Stimulated activated naive B cell treated with anti-CD40 and anti-IgM and Interleukin-4, amounts not matched to agents 10 μg/mL and 1 μg/mL and 100 μg/mL, for 72 hours (primary cell): Measurements from ENCODE around the gene RASAL1.

Experiments used
- ATAC-seq, 2 donors: fragments of 150-1000 bp; cut with Tn5 transposase; replicated peaks; 2 replicates each; pipeline ENCODE4 v1.10.0; 2021; ENCODE audit warnings: moderate library complexity in 1 of 2
- DNase-seq: peaks from one replicate; pipeline ENCODE4 v3.0.0; 2021
- H3K27ac Mint-ChIP-seq: one replicate; pipeline ENCODE4 v1.8.0; 2022; ENCODE audit warnings: mild to moderate bottlenecking, mixed read lengths
- H3K27me3 Mint-ChIP-seq, 2 donors: one replicate each; pipeline ENCODE4 v1.8.0; 2022; ENCODE audit warnings: mixed read lengths in 2 of 2
- H3K36me3 Mint-ChIP-seq, 2 donors: one replicate each; pipeline ENCODE4 v1.8.0; 2022; ENCODE audit warnings: mixed read lengths in 2 of 2, mild to moderate bottlenecking in 1 of 2
- H3K4me1 Mint-ChIP-seq, 2 donors: one replicate each; pipeline ENCODE4 v1.8.0; 2022; ENCODE audit warnings: mixed read lengths in 2 of 2, mild to moderate bottlenecking in 1 of 2
- H3K4me3 Mint-ChIP-seq, 2 donors: one replicate each; pipeline ENCODE4 v1.8.0; 2022; ENCODE audit warnings: mild to moderate bottlenecking in 2 of 2, mixed read lengths in 2 of 2, moderate library complexity in 1 of 2
- H3K9me3 Mint-ChIP-seq, 2 donors: one replicate each; pipeline ENCODE4 v1.8.0; 2022; ENCODE audit warnings: mixed read lengths in 2 of 2, mild to moderate bottlenecking in 1 of 2

Gene RASAL1

DNA sequence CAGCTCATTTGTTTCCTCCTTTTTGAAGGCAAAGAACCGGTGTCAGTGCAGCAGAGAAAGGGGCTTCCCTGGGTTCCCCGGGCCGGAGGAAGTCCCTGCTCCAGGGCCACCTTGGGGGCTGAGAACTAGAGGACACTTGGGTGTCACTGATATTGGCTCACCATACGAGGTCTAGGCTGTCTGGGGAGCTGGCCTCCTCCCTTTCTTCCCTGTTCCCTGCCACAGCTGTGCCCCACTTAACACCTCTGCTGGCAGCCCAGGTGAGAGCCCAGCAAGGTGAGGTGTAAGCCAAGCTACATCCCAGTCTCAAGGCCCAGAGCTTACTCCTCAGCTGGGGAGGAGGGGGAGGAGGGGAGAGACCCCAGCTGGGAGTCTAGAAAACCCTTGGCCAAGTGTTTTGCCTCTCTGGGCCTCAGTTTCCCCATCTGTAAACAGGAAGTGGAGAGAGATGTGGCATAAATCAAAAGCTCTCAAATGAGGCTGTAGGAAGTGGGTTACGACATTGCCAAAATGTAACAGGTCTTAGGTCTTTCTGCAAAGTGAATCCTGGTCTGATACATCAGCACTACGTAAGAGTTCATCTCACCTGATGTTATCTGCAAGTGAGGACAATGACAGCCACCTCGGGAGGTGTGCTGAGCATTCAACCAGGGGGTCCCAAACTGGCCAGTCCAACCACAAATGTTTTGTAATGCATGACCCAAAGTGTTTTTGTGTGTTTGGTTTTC lies 25.5 kb downstream of the RASAL1 start:
- Mint-ChIP-seq H3K36me3 (peaks cover 79 to 82% of the 10 kb centered on the region in 2 donors), H3K27me3 (peaks cover 0 to 3% of the 10 kb centered on the region in 2 donors), H3K4me3 (no peak overlapping the region), H3K27ac (no peak overlapping the region), H3K9me3 (no peaks in the 10 kb centered on the region), H3K4me1 (peaks cover 5% of the 10 kb centered on the region in 2 donors)
- DNase-seq: no peak
- ATAC-seq: peak in 1 of 2 donors; percentile 10

DNA sequence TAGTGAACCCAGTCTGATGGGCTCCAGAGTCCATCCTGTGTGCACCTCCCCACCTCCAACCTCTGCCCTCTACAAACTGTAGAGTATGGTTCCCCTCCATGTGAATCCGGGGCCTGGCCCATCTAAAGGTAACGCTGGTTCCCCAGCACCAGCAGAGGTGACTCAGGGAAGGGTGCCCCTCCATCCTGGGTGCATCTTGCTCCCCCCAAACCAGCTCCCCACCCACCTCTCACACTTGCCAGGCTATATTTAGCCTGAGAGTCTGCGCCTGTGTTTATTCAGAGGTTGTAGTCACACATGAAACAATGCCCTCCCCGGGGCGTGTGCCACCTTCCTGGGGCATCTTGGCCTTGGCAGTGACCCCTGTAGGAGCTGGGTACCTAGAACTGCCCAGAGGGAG lies 26.2 kb downstream of the RASAL1 start:
- ATAC-seq (peak in 1 of 2 donors; percentile 2), DNase-seq (no peak)
- Mint-ChIP-seq H3K27ac (peak overlapping the region; percentile 0), H3K36me3 (peaks cover 79 to 82% of the 10 kb centered on the region in 2 donors), H3K4me3 (no peak overlapping the region), H3K9me3 (no peaks in the 10 kb centered on the region), H3K4me1 (peaks cover 5 to 11% of the 10 kb centered on the region in 2 donors), H3K27me3 (peaks cover 0 to 5% of the 10 kb centered on the region in 2 donors)

DNA sequence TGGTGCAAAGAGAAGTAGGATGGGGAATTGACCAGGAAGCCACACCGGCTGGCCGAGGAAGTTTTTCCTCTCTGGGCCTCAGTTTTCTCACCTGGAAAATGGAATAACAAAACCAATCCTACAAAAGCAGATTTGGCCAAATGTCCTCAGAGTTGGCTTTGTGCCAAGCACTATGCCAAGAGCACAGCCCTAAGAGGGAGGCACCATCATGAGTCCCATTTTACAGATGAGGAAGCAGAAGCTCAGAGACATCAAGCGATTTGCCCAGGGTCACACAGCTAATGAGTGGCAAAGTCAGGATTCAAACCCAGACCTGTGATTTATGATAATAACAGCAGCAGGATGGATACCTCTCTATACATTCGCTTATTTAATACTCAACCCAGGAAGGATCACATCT lies 27.3 kb downstream of the RASAL1 start:
- H3K27ac Mint-ChIP-seq: no peak overlapping the region
- ATAC-seq (no peak), DNase-seq (no peak)
- H3K36me3 Mint-ChIP-seq: peaks cover 71 to 82% of the 10 kb centered on the region in 2 donors
- H3K9me3 Mint-ChIP-seq: no peaks in the 10 kb centered on the region
- peaks cover 0 to 5% of the 10 kb centered on the region in 2 donors for H3K27me3 Mint-ChIP-seq
- H3K4me3 Mint-ChIP-seq: no peak overlapping the region
- peaks cover 10 to 18% of the 10 kb centered on the region in 2 donors for H3K4me1 Mint-ChIP-seq

- no peak overlapping the region for H3K4me3 Mint-ChIP-seq
- no peak overlapping the region for H3K27ac Mint-ChIP-seq
- H3K27me3 Mint-ChIP-seq: peaks cover 0 to 5% of the 10 kb centered on the region in 2 donors
- peaks cover 66 to 75% of the 10 kb centered on the region in 2 donors for H3K36me3 Mint-ChIP-seq
- no peak for DNase-seq
- no peaks in the 10 kb centered on the region for H3K9me3 Mint-ChIP-seq
- ATAC-seq: no peak
- peaks cover 17 to 33% of the 10 kb centered on the region in 2 donors for H3K4me1 Mint-ChIP-seq
These were observed 29.2 kb downstream of the RASAL1 start for GRCh38 chr12:113106361-113106760.

DNA sequence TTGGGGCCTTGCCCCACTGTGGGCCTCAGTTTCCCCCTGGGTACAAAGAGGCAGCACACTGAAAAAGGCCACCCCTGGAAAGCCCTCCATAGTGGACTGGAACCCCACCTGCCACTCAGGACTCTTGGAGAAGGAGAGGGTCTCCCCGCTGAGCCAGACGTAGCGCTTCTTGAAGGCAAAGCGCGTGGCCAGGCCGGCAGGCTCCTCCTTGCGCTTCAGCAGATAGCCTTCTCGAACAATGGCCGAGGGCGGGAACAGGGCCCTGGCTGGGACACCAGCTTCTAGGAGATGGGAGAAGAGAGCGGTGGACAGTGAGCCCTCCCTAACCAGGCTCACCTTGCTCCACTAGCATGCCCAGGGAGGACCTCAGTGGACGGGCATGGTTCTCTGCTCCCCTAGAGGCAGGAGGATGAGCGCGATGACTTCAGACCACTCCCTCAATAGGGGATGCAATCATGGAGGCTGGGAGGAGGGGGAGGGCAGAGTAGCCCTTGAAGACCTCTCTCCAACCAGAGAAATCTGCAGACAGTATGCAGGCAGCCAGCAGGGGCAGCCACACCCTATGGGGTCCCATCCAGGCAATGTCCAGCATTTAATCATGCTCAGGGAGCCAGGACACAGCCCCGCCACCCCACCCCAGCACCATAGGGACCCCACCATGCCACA lies 29.8 kb downstream of the RASAL1 start:
- H3K27me3 Mint-ChIP-seq: peaks cover 0 to 5% of the 10 kb centered on the region in 2 donors
- ATAC-seq: no peak
- H3K36me3 Mint-ChIP-seq: peaks cover 62 to 72% of the 10 kb centered on the region in 2 donors
- H3K4me1 Mint-ChIP-seq: peaks cover 21 to 38% of the 10 kb centered on the region in 2 donors
- H3K27ac Mint-ChIP-seq: no peak overlapping the region
- DNase-seq: no peak
- no peaks in the 10 kb centered on the region for H3K9me3 Mint-ChIP-seq
- no peak overlapping the region for H3K4me3 Mint-ChIP-seq

DNA sequence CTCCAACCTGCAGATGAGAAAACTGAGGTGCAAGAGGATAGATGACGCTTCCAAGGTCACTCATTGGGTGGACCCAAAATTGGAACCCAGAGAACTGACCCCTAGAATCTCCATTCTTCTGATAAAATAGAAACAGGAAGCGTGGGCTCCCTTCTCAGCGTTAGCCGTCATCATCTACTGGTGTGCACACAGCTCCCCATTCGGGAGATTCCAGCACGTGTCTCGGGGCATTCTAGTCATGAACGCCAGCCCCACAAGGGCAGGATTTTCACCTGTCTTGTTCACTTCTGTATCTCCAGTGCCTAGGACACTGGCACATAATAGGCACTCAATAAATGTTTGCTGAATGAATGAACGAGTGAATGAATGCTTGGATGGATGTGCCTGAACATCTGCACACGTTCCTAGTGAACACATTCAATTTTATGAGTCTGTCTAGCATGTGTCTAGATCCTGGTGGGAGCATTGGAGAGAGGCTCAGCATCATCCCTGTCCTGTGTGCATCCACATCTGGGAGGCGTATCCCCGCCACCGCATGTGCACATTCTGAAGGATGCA lies 30.5 kb downstream of the RASAL1 start:
- peaks cover 0 to 5% of the 10 kb centered on the region in 2 donors for H3K27me3 Mint-ChIP-seq
- ATAC-seq: no peak
- H3K4me1 Mint-ChIP-seq: peaks cover 24 to 42% of the 10 kb centered on the region in 2 donors
- peak overlapping the region; percentile 51 for H3K27ac Mint-ChIP-seq
- no peak for DNase-seq
- no peaks in the 10 kb centered on the region for H3K9me3 Mint-ChIP-seq
- H3K36me3 Mint-ChIP-seq: peaks cover 59 to 70% of the 10 kb centered on the region in 2 donors
- peak overlapping the region in 1 of 2 donors; percentile 25 for H3K4me3 Mint-ChIP-seq

DNA sequence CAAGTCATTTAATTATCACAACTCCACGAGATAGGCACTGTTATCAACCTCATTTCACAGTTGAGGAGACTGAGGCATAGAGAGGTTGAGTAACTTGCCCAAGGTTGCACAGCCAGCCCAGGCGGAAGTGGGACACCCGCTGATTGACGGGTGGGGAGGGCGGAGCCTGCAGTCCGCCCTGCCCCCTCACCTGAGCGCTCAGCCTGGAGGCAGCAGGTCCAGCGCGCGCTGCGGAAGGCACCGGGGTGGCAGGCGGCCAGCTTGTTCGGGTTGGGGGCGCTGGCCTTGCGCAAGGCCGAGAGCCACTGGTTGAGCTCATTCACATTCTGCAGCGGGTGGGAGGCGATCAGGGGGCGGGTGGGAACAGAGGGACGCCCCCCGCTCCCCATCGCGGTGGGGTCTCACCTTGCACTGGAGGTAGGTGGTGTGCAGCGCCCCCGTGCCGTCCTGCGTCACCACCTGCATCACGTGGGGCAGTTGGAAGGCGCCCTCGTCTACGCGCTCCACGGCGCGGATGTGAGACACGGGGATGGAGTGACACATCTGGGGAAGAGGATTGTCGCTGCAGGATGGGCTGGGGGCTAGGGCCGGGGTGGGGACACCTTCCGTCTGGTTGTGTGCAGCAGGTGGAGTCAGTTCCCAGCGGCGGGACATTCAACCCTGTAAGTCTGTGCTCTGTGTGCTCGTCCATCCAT lies 31.7 kb downstream of the RASAL1 start:
- H3K36me3 Mint-ChIP-seq: peaks cover 61 to 69% of the 10 kb centered on the region in 2 donors
- peak overlapping the region; percentile 72 to 77 for H3K4me3 Mint-ChIP-seq
- H3K27ac Mint-ChIP-seq: peak overlapping the region; percentile 71
- DNase-seq (no peak), ATAC-seq (peak; percentile 76 to 77)
- no peaks in the 10 kb centered on the region for H3K9me3 Mint-ChIP-seq
- peaks cover 0 to 5% of the 10 kb centered on the region in 2 donors for H3K27me3 Mint-ChIP-seq
- peaks cover 30 to 52% of the 10 kb centered on the region in 2 donors for H3K4me1 Mint-ChIP-seq

GRCh38 chr12:113102811-113103210 lies 32.8 kb downstream of the RASAL1 start:
- Mint-ChIP-seq H3K36me3 (peaks cover 55 to 65% of the 10 kb centered on the region in 2 donors), H3K27ac (peak overlapping the region; percentile 56), H3K9me3 (no peaks in the 10 kb centered on the region), H3K4me3 (peak overlapping the region; percentile 35 to 42), H3K4me1 (peaks cover 38 to 63% of the 10 kb centered on the region in 2 donors), H3K27me3 (peaks cover 0 to 5% of the 10 kb centered on the region in 2 donors)
- no peak for DNase-seq
- ATAC-seq: no peak

- Mint-ChIP-seq H3K4me1 (peaks cover 33 to 73% of the 10 kb centered on the region in 2 donors), H3K27ac (peak overlapping the region; percentile 37), H3K4me3 (peak overlapping the region in 1 of 2 donors; percentile 29), H3K36me3 (peaks cover 54 to 64% of the 10 kb centered on the region in 2 donors), H3K9me3 (no peaks in the 10 kb centered on the region), H3K27me3 (peaks cover 0 to 5% of the 10 kb centered on the region in 2 donors)
- DNase-seq (no peak), ATAC-seq (no peak)
These were observed 33.8 kb downstream of the RASAL1 start for GRCh38 chr12:113101751-113102150.

- no peak for ATAC-seq
- Mint-ChIP-seq H3K36me3 (peaks cover 44 to 62% of the 10 kb centered on the region in 2 donors), H3K4me3 (peak overlapping the region; percentile 19 to 52), H3K27ac (peak overlapping the region; percentile 85), H3K27me3 (no peaks in the 10 kb centered on the region), H3K9me3 (no peaks in the 10 kb centered on the region), H3K4me1 (peaks cover 37 to 73% of the 10 kb centered on the region in 2 donors)
- DNase-seq: no peak
These were observed 35.8 kb downstream of the RASAL1 start for GRCh38 chr12:113099764-113100163.

GRCh38 chr12:113099364-113099763 lies 36.2 kb downstream of the RASAL1 start:
- H3K4me1 Mint-ChIP-seq: peaks cover 37 to 70% of the 10 kb centered on the region in 2 donors
- H3K36me3 Mint-ChIP-seq: peaks cover 41 to 60% of the 10 kb centered on the region in 2 donors
- H3K27me3 Mint-ChIP-seq: no peaks in the 10 kb centered on the region
- H3K4me3 Mint-ChIP-seq: peak overlapping the region in 1 of 2 donors; percentile 57
- no peaks in the 10 kb centered on the region for H3K9me3 Mint-ChIP-seq
- DNase-seq: no peak
- ATAC-seq: no peak
- peak overlapping the region; percentile 89 for H3K27ac Mint-ChIP-seq

DNA sequence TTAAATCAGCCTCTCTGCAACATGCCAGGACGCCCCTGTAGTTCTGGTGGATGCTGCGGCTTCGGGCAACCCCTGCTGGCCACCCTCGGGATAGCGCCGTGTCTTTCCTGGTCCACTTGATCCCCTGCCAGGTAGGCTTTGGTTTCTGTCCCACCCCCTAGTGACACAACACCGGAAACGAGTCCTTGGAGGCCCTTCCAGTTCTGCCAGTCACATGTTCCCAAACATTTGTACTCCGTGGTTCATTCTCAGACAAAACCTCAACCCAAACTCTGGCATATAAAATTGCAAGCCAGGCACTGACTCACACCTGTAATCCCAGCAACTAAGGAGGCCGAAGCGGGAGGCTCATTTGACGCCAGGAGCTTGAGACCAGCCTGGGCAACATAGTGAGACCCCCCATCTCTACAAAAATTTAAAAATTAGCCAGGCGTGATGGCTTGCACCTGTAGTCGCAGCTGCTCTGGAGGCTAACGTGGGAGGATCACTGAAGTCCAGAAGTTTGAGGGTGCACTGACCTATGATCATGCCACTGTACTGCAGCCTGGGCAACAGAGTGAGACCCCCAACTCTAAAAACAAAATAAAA lies 37.0 kb downstream of the RASAL1 start:
- ATAC-seq (peak; percentile 69), DNase-seq (peak; percentile 65)
- H3K27ac Mint-ChIP-seq: peak overlapping the region; percentile 89
- H3K36me3 Mint-ChIP-seq: peaks cover 48 to 60% of the 10 kb centered on the region in 2 donors
- H3K4me1 Mint-ChIP-seq: peaks cover 31 to 63% of the 10 kb centered on the region in 2 donors
- H3K4me3 Mint-ChIP-seq: peak overlapping the region in 1 of 2 donors; percentile 46
- H3K27me3 Mint-ChIP-seq: no peaks in the 10 kb centered on the region
- H3K9me3 Mint-ChIP-seq: no peaks in the 10 kb centered on the region

DNA sequence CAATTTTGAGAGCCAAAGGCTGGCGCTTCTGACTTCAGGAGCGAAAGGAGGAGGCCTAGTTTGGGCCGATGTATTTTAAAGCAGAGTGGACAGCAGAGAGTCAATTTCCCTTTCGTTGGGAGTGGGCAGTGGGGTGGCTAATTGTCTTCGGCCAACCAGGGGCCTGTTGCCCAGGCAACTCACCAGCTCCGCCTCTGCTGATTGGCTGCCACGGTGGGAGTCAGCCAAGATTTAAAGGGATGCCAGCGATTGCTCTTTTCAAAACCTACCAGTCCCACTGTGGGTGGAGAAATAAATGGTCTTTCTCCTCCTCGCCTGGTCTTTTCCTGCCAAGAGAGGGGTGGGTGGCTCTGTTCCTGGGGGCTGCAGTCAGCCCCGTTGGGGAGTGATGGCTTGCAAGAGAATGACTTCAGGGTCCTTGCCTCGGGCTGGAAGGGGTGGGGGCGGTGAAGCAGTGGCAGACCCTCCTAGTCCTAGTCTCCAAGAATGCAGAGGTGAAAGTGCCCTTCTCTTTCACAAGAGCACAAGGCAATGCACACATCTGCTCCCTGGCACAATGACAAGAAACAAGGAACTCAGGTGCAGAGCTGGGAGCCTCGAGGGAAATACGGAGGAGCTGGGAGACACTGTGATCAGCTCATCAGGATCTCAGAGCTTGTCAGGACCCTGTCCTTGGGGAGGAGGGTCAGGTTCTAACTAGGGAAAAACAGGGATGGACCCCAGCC lies 37.7 kb downstream of the RASAL1 start:
- ATAC-seq (peak; percentile 16 to 24), DNase-seq (no peak)
- peak overlapping the region; percentile 89 for H3K27ac Mint-ChIP-seq
- H3K9me3 Mint-ChIP-seq: no peaks in the 10 kb centered on the region
- H3K36me3 Mint-ChIP-seq: peaks cover 49 to 60% of the 10 kb centered on the region in 2 donors
- peaks cover 33 to 65% of the 10 kb centered on the region in 2 donors for H3K4me1 Mint-ChIP-seq
- peak overlapping the region in 1 of 2 donors; percentile 46 for H3K4me3 Mint-ChIP-seq
- no peaks in the 10 kb centered on the region for H3K27me3 Mint-ChIP-seq
